HG02973 (cell line): ENCODE measurements around the gene ITFG1.
"Not testable (repeated sequence)": the region's sequence is repeated elsewhere in the genome, so short reads cannot be mapped to it uniquely, and the experiment has no call there.

Experiments
- ATAC-seq: cut with Tn5 transposase; IDR thresholded peaks from one replicate; pipeline ENCODE4 v1.9.1; 2021; ENCODE audit warnings: moderate library complexity; ENCODE audit not compliant: unreplicated experiment

The ITFG1 gene

DNA sequence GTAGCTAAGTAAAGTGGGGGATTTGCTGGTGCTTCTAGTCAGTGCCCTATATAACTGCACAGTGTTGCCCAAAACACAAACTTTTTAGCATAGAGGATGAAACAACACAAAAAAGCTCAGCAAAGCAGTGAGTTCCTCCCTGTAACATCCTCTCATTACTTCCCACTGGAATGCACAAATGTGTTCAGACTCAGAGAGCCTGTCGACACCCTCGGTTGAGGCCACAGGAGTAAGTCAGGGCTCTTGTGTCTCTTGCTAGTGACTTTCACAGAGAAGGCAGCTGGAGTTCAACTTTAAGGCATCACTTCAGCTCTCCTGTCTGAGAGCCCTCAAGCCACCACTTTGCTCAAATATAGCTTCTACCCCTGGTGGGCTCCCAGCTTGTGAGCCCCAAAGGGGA, 209.9 kb downstream of the ITFG1 start:
- no peak for ATAC-seq

DNA sequence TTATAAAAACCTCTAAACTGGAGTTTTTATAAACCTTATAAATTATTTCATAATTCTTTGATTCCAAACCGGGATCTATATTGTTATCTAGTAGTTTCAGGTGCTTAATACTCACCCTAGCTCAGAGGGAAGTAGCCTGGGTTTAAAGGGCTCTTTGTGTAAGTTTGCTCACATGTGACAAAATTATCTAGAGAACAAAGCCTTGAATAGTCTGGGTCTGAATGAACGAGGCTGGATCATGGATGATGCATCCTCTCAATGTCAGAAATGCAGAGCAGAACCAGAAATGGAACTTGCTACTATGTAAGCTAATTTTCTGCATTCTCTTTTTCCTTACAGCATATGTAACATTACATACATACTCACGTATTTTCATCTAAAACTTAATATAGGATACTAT, 213.2 kb downstream of the ITFG1 start:
- ATAC-seq, result no peak

GRCh38 chr16:47244206-47244605, 216.7 kb downstream of the ITFG1 start:
- no peak for ATAC-seq

GRCh38 chr16:47241061-47241460, 219.8 kb downstream of the ITFG1 start:
- ATAC-seq, result no peak

DNA sequence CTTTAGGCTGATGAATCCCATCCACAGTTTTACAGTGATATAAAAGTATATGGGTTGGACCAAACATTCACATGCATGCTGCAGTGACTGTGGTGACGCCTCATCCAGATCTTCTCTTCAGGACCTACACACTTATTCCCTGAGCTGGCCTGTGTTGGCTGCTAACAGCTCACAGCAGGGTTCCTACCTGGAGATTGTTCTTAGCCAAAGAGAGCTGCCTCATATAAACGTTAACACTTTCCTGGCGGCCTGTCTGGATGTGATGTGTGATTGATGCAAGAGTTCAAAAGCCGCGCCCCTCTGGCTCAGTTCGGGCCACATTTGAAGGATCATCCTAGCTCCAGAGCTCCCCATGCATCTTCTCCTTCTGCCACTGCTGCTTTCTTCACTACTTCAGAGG, 224.1 kb downstream of the ITFG1 start:
- ATAC-seq, result no peak

DNA sequence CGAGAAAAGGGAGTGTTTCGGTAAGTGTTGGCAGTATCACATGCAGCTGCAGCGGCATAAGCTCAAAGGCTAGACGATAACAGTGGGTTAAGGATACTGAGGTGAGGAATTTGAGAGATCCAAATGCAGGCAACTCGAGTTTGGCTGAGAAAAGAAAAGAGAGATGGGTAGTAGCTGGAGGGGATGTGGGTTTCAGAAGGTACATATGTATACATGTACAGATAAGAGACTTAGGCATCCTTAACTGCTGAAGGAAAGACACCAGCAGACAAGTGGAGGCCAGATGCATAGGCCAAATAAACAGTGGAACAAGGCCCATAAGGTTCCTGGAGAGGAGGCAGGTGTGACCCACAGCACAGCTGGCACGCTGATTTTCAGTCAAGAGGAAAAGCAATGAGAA, 230.6 kb downstream of the ITFG1 start:
- ATAC-seq, result no peak

DNA sequence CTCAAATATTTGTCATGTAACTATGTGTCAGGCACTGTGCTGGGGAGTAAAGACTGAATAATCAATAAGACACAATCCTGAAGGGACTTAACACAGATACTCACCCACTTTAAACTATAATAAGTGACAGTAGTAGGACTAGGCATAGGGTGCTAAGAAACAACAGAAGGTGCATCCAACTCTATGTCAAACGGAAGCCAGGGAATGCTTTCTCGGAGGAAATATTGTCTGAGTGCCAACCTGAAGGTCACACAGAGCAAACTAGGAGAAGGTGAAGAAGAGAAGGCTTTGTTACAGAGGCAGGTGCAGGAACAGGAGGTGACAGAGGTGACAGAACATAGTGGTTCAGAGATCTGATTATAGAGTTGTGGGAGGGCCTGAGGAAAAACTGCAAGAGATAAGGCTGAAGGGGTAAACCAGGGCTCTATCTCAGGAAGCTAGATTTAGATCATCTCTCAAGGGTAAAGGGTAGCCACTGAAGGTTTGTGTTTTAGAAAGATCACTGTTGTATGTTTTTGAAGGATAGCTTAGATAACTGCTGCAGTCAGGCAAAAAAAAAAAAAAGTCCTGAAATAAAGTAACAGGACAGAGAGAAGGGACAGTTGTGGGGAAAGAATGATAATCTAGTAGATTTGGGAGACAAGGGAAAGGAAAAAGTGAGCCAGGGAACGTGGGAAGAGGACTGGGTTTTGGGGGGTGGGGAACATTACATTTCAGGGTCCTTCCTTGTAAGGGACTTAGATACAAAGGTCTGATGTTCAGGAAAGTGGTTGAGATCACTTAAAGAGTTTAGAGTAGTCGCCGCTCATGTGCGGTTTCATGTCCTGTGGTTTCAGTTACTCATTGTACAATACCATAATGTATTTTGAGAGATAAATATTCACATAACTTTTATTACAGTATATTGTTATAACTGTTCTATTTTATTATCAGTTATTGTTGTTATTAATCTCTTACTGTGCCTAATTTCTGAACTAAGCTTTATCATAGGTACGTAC, 231.5 kb downstream of the ITFG1 start:
- no peak for ATAC-seq

DNA sequence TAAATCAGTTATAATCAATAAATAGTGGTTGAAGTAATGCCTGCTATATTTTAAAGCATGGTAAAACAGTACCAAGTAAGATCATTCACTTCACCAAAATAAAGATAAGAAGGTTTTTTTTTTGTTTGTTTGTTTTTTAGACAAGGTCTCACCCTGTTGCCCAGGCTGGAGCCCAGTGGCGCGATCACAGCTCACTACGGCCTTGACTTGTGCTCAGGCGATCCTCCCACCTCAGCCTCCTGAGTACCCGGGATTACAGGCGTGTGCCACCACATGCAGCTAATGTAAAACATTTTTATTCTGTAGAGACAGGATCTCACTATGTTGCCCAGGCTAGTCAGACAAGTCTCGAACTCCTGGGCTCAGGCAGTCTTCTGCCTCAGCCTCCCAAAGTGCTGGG, 232.6 kb downstream of the ITFG1 start:
- ATAC-seq, result no peak

DNA sequence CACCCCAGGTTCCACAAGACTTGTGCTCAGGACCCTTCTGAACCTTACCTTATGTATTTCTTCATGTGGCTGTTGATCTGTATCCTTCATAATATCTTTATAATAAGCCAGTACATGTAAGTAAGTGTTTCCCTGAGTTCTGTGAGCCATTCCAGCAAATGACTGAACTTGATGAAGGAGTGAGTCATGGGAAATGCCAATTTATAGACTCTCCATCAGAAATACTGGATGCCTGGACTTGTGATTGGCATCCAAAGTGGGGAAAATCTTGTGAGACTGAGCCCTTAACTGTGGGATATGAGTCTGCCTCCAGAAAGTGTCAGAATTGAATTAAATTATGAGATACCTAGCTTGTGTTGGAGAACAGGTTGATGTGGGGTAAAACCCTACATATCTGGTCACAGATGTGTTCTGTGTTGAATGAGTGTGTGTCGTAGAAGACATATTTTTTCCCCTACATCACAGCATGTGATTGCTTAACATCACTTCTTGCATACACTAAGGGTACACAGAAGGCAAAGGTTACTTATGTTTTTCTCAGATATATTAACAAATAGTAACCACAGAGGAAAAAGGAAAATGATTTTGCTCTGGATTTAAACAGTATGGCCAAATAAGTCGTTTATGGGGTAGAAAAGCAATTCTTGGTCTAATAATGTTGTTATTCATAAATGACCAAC, 247.0 kb downstream of the ITFG1 start:
- no peak for ATAC-seq

DNA sequence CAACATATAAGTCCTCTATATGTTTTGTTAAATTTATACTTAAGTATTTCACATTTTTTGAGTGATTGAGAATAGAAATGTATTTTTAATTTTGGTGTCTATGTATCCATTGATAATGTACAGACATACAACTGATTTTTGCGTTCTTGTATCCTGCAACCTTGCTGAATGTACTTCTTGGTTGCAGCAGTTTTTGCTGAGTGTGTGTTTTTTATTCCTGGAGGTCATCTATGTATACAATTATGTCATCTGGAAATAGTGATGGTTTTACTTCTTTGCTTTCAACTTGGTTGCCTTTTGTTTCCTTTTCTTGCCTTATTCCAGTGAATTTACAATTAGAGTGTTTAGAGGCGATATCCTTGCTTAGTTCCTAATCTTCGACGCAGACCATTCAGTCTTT, 249.6 kb downstream of the ITFG1 start:
- ATAC-seq, result no peak

- no peak for ATAC-seq
These were observed 255.9 kb downstream of the ITFG1 start for GRCh38 chr16:47204736-47205504.

DNA sequence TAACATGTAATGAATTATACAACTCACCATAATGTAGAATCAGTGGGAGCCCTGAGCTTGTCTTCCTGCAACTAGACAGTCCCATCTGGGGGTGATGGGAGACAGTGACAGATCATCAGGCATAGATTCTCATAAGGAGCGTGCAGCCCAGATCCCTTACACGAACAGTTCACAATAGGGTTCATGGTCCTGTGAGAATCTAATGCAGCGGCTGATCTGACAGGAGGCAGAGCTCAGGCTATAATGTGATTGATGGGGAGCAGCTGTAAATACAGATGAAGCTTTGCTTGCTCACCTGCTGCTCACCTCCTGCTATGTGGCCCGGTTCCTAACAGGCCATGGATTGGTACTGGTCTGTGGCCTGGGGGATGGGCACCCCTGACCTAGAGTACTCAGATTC, 257.4 kb downstream of the ITFG1 start:
- ATAC-seq, result not testable (repeated sequence)

DNA sequence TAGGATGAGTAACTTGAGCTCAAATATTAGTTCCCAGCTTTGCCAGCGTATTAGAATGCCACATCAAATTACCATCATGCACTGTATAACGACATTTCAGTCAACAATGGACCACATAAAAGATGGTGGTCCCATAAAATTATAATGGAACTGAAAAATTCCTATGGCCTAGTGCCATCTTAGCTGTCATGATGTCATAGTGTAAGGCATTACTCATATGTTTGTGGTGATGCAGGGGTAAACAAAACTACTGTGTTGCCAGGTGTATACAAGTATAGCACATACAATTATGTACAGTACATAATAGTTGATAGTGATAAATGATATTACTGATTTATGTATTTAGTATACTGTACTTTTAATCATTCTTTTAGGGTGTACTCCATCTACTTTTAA, 262.7 kb downstream of the ITFG1 start:
- no peak for ATAC-seq

- no peak for ATAC-seq
These were observed 263.2 kb downstream of the ITFG1 start for GRCh38 chr16:47197536-47198179.

DNA sequence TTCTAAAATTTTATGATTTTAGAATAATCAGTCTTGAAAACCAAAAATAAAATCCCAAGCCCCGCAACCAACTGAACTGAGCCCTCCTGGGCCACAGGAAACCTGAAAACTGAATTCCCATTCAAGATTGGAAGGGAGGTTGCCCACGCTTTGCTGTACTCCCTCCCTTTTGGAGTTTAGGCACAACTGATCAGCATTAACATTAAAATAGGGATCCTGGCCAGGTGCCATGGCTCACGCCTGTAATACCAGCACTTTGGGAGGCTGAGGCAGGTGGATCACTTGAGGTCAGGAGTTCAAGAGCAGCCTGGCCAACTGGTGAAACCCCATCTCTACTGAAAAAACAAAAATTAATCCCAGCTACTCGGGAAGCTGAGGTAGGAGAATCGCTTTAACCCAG, 264.4 kb downstream of the ITFG1 start:
- ATAC-seq, result no peak

DNA sequence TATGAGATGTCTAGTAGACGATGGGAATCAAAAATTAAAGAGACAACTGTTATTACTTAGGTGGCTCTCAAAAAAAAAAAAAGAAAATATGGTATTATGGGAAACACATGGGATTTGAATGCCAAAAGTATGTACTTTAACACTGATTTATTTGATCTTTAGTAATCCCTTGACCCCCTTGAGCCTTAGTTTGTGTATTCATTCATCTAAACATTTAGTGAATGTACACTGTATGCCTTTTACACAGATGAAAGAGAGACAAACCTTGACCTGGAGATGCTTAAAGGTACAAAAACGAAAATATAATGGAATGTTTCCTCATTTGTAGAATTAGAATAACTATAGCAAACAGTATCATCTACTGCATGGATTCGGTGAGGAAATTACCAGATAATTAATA, 278.5 kb downstream of the ITFG1 start:
- ATAC-seq, result no peak

- not testable (repeated sequence) for ATAC-seq
These were observed 279.8 kb downstream of the ITFG1 start for GRCh38 chr16:47181066-47181465.

DNA sequence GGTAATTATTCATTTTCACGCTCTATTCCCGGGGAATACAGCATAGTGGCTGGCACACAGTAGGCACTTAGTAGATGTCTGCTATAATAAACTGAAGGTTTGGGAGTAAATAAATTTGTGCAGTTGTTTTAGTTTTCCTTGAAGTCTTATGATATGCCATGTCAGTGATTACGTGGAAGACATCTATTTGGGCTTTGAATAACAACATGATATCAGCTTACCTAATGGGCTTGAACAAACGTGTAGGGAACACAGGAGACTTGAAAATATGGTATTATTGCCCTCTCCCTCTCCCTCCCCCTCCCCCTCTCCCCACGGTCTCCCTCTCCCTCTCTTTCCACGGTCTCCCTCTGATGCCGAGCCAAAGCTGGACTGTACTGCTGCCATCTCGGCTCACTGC, 280.8 kb downstream of the ITFG1 start:
- ATAC-seq, result no peak

GRCh38 chr16:47175152-47175551, 285.7 kb downstream of the ITFG1 start:
- no peak for ATAC-seq

GRCh38 chr16:47162670-47163420, 298.0 kb downstream of the ITFG1 start:
- no peak for ATAC-seq
